GM21526 (cell line): ENCODE results near the gene AP3B2.
"Not testable (repeated sequence)": the region's sequence is repeated elsewhere in the genome, so short reads cannot be mapped to it uniquely, and the experiment has no call there.

Experiments used
- ATAC-seq: cut with Tn5 transposase; IDR thresholded peaks from one replicate; pipeline ENCODE4 v1.9.1; 2021; ENCODE audit warnings: moderate library complexity; ENCODE audit not compliant: unreplicated experiment, low FRiP score

The AP3B2 gene, protein sequence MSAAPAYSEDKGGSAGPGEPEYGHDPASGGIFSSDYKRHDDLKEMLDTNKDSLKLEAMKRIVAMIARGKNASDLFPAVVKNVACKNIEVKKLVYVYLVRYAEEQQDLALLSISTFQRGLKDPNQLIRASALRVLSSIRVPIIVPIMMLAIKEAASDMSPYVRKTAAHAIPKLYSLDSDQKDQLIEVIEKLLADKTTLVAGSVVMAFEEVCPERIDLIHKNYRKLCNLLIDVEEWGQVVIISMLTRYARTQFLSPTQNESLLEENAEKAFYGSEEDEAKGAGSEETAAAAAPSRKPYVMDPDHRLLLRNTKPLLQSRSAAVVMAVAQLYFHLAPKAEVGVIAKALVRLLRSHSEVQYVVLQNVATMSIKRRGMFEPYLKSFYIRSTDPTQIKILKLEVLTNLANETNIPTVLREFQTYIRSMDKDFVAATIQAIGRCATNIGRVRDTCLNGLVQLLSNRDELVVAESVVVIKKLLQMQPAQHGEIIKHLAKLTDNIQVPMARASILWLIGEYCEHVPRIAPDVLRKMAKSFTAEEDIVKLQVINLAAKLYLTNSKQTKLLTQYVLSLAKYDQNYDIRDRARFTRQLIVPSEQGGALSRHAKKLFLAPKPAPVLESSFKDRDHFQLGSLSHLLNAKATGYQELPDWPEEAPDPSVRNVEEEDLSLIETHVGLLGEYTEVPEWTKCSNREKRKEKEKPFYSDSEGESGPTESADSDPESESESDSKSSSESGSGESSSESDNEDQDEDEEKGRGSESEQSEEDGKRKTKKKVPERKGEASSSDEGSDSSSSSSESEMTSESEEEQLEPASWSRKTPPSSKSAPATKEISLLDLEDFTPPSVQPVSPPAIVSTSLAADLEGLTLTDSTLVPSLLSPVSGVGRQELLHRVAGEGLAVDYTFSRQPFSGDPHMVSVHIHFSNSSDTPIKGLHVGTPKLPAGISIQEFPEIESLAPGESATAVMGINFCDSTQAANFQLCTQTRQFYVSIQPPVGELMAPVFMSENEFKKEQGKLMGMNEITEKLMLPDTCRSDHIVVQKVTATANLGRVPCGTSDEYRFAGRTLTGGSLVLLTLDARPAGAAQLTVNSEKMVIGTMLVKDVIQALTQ

DNA sequence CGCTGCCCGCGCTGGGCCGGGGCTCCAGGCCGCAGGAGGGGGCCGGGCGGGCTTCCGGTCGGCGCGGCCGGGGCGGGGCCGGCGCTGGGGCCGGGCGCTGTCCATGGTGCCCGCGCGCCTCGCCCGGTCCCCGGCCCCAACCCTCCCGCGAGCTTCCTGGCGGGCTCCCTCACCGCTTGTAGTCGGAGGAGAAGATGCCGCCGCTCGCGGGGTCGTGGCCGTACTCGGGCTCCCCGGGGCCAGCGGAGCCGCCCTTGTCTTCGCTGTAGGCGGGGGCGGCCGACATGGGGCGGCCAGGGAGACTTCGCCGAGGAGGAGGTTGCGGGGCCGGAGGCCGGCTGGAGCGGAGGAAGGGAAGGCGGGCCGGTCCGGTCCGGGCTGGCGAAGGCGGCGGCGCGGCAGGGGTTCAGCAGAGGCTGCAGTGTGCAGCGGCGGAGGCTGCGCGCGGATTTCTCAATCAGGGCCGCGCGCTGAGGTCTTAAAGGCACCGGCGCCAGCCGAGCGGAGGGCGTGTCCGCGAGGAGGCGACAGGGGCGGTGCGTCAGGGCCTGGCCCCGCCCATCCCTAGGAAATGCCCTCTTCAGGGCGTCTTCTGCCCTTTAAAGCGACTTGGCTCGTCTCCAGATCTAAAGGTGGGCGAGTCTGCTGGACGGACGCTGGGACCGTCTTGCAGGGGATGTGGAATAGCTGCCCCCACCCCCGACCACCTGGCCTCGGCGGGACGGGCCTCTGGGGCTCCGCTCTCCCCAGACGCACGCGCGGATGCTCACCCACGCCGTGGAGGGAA is at the start of gene AP3B2:
Gene AP3B2 (minus strand): TSS at position 455 of the 787 bp plus-strand sequence. CDS start 169 bp downstream, at position 286.
- peak; percentile 94 for ATAC-seq

DNA sequence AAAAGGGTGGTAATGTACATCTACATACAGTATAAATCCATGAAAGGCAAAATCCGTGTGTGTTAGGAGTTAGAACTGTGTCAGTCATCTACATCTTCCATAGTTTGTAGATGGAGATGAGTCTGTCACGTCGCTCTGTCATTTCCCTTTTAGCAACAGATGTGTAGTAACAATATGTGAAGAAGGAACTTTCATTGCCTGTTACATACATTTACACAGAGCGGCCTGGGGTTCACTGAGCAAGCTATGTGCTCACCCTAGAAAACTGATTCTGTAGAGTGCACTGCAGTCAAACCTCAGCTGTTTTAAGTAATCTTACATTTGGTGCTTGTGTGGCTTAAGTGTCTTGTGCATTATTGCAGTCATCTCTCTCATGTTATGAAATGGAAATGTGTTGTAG is 41.6 kb upstream of the AP3B2 start:
- ATAC-seq, result no peak

DNA sequence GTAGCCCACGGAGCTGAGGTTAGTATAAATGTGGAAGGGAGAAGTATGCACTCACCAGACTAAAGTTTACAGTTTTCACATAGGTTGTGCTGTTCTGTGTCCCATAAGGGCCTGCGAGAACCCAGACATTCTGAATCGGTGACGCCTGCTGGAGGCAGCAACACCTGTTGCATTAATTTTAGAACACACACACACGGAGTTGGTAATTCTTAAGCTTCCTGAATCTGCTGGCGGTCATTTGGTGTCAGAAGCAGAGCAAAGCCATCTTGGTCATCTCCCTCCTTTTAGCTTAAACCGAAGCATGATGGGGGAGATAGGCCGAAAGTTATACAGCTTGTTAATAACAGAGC is 41.1 kb upstream of the AP3B2 start:
- ATAC-seq, result peak; percentile 21

DNA sequence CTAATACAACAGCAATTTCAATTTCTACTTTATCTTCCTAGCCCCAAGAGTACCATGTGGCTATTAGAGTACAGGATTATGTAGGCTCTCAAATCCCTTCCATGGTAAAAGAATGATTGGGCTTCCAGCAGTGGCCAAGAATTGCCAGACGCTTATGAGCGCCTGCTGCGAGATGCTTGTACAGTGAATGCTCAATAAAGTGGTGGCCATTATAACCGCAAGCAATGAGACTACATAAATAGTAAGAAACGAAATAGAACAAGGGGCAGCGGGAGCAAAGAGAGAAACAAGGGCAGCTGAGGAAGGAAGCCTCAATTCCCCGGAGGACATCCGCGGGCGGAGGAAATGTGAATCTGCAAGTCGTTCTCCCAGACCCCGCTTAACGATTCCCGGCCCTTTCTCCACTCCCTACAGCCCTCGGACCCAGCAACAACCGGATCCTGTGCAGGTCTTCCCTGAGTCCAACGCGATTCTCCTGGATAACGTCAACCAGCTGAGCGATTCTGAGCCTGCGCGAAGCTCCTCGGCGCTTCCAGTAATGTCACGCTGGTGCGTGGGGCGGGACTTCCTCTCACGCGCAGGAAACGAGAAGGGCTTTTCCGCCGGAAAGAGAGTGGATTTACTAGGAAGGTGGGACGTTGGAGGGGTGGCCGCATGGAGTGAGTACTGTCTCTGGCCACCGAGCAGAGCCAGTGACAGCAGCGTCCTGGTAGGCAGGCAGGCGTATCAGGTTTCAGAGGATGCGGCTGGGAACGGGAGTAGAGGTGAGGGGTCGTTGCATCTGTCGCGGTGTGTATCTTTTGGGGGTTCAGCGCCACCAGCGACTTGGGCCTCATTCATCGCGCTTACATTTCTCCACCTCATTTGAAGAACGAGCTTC is 40.5 kb upstream of the AP3B2 start:
- ATAC-seq, result peak; percentile 89

DNA sequence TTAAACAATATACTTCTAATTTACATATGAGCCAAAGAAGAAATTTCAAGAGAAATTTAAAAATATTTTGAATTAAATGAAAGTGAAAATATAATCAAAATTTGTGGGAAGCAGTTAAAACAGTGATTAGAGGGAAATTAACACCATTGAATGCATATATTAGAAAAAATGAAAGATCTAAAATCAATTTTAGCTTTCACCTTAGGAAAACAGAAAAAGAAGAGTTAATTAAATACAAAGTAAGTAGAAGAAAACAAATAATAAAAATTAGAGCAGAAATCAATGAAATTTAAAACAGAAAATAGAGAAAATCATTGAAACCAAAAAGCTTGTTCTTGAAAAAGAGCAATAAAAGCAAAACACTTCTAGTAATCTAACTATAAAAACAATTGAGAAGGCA is 38.6 kb upstream of the AP3B2 start:
- ATAC-seq, result no peak

DNA sequence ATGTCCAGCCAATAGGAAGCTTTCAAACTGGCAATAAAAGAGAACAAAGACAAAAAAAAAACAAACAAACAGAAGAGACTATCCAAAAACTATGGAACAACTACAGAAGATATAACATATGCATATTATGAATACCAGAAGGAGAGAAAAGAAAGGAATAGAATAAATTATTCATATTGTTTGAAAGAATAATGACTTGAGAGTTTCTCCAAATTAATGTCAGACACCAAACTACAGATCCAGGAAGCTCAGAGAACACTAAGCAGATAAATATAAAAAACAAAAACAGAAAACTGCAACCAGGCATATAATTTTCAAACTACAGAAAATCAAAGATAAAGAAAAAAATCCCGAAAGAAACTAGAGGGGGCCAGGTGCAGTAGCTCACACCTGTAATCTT is 34.1 kb upstream of the AP3B2 start:
- no peak for ATAC-seq

DNA sequence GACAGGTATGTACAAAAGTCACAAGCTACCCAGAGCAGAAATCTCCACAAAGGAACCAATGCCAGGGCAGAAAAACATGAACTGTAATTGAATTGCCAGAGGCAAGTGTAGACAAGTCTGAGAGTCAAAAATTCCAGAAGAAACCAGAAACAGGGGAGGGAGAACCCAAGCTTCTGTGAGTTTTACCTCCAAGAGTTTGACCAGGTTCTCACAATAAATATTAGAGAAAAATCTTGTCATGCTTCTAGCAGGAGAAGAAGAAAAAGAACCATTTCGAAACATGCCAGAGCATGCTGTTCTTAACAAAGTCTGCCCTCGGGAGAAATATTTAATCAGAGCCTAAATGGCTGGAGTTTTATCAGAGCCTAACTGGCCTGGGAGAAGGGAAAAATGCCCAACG is 32.5 kb upstream of the AP3B2 start:
- ATAC-seq, result no peak

DNA sequence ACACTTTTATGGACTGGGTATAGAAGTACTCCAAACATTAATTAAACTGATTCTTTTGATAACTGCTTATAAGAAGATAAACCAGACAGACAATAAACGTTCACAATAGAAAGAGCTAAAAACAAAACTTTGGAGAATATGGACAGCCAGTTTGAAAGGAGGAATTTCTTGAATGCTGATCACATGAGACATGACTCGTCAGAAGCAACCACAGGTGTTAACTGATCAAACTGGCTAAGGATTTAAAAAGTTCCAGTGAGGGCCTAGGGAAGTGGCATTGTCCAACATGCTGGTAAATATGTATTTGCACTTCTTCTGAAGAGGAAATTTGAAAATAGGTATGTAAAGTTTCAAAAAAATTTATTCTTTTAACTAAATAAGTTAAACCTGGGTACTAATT is 29.4 kb upstream of the AP3B2 start:
- ATAC-seq, result no peak

DNA sequence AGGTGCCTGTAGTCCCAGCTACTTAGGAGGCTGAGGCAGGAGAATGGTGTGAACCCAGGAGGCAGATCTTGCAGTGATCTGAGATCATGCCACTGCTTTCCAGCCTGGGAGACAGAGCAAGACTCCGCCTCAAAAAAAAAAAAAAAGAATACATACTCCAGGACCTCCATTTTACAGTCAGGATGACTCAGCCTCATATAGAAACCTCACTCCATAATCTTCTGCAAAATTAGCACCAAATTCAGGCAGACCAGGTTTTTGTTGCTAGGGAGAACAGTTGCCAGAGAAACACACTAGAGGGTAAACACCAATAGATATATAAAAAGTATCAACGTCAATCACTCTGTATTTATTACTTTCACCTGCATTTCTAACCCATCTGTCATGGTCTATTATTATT is 28.3 kb upstream of the AP3B2 start:
- ATAC-seq, result no peak

DNA sequence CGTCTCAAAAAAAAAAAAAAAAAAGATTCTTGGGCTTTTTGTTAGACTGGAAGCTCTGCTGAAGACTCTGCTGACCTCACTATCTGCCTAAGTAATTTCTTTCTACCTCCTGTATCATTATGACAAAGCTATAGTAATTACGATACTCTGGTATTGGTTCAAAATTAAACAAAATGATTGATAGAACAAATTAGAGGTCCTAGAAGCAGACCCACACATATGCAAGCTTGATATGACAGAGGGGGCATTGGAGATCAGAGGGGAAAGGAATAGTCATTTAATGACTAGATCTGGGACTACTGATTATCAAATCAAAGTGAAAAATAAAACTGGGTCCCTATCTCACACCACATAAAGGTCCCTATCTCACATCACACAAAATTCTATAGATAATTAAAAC is 21.9 kb upstream of the AP3B2 start:
- ATAC-seq, result no peak

DNA sequence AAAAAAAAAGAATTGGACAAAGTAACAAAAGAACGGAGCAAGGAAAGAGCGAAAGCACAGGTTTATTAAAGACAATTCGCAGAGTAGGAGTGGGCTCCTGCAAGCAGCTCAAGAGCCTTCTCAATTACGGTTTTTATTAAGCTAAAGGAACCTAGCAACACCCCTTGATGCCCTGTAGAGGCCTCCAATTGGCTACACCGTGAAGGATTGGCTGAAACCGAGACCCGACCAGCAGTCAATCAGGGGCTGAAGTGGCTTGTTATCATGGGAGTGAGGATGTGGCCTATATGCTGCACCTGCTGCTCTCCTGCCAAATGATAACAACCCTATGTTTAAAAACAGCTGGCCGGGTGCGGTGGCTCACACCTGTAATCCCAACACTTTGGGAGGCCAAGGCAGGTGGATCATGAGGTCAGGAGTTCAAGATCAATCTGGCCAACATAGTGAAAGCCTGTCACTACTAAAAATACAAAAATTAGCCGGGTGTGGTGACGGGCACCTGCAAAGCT is 20.4 kb upstream of the AP3B2 start:
- ATAC-seq, result no peak

DNA sequence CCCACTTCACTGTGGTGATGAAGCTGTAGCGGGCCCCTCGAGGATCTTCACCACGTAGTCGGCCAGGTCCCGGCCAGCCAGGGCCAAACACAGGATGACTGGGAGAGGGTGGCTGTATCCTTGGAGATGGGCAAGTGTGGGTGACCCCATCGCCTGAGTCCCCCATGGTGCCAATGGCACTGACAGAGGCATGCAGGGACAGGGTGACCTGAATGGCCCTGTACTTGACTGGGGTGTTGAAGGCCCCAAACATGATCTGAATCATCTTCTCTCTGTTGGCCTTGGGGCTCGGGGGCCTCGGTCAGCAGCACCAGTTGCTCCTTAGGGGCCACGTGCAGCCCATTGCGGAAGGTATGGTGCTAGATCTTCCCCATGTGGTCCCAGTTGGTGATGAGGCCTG is 17.1 kb upstream of the AP3B2 start:
- ATAC-seq, result no peak

DNA sequence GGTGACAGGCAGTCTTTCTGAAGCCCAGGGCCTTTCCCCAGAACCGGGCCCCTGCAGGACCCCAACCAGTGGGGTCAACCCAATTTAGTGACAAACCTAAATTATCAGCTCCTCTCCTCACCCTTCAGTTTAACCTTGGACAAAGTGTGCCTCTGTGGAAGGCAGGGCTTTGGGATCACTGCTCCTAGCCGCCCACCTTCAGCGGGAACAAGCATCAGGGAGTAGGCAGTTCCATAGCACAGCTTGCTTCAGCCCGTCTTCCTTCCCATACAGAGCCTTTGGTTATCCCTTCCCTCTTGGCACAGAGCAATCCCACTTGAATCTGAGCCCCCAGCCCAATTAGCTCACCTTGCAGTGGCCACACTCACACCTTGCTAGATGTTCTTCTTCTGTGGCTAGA is 5.3 kb upstream of the AP3B2 start:
- no peak for ATAC-seq

DNA sequence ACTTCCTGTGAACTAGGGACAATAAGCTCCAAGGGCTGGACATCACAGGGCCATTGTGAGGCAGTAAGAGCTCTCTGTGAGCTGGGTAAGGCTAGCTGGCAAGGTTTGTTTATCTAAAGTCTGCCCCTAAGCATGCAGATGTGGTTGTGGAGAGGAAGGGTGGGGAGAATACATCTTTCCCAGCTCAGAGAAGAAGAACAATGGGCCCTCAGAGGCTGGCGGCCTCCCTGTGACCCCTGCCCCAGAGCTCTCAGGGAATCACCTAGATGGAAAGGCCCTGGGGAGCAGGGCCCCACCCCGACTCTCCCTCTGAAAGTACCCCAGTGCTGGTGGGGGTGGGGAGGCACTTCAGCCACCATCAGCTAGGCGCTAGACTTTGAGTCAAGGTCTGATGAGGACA is 4.3 kb upstream of the AP3B2 start:
- ATAC-seq, result no peak

DNA sequence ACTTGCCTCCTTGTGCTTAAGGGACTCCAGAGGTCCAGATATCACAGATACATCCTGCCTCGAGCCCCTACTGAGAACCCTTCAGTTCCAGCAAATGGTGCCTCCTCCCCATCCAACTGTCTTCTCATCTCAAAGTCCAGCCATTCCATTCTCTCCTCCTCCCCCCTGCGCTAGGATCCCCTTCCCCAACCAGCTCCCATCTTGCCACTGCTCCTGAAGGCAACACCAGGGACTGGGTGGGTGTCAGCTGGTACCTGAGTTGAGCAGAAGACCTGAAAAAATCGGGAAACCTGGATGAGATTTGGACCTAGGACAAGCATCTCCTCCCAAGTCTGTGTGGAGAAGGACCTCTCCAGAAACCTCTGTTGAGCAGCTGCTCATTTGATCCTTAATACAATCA is 2.4 kb upstream of the AP3B2 start:
- no peak for ATAC-seq

DNA sequence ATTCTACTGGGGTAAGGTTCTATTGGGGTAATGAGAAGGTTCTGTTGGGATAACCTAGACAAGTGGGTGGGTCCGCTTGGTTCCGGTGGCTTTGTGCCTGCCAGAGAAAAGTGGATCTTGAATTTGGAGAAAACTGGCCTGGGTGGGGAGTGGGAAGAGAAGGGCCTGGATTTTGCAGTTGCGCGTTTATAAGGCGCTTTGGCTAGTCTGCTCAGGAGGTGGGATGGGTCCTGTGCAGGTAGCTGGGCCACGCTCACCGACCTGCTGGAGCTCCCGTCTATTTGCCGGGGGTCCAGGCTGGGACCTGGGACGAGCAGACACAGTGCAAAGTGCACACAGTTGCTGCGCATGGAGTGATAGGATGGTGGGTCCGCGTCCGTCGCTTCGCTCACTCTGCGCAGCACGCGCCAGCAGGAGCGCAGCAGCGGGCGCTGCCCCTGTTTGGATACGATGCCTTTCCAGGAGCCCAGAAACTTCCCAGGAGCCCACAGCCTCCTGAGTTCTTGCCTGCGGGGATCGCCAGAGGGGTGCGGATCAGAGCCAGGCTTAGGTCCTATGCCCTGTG is 1.3 kb upstream of the AP3B2 start:
- no peak for ATAC-seq

DNA sequence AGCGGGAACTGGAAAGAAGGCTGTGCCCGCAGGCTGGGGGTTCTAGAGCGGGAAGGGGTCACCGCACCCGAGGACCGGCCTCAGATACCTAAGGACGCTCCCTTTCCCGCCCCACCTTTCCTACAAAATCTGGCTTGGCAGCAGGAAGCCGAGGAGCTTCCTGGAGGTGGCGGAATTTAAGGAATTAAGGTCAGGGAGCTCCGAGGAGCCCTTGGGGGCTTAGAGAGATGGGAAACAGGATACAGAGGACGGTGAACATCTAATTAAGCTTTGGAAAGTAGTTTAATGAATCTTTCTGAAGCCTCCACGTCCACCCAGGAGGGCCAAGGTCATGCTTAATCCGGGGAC is 507 bp upstream of the AP3B2 start:
- ATAC-seq, result no peak

DNA sequence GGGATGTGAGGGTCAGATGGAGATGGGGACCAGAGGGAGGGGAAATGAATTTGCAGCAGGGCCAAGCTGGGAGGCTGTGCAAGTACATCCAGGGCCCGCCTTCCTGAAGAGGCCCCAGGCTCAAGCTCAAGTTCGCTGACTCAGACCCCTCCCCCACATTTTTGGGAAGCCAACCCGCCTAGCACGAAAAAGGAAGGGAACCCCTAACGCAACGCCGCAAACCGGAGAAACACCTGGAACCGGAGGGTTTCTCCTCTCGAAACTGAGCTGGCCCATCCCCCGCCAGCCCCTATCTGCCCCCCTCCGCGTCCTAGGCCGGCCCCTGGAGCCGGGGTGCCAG is 624 bp downstream of the AP3B2 start:
- ATAC-seq, result no peak

DNA sequence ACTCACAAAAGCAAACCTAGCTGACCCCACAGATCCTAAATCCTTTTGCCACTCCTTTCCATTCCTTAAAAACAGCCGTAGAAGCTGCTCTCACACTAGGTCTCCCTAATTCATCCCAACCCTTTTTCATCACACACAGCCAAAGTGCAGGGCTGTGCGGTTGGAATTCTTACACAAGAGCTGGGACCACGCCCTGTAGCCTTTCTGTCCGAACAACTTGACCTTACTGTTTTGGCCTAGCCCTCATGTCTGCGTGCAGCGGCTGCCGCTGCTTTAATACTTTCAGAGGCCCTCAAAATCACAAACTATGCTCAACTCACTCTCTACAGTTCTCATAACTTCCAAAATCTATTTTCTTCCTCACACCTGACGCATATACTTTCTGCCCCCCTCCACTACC is 3.8 kb downstream of the AP3B2 start:
- not testable (repeated sequence) for ATAC-seq
